PC-3 (cell line): Measurements from ENCODE around the gene SPRED3.
"Not testable (repeated sequence)": the region's sequence is repeated elsewhere in the genome, so short reads cannot be mapped to it uniquely, and the experiment has no call there.

ENCODE experiments used
- CTCF ChIP-seq: fragments of 300-600 bp; sonication (generic); conservative IDR thresholded peaks from 2 replicates; pipeline ENCODE4 v1.5.1; 2017; ENCODE audit warnings: antibody characterized with exemption, low read depth, mild to moderate bottlenecking, low read length
- EZH2 ChIP-seq: fragments of 300-600 bp; sonication (generic); IDR thresholded peaks from one replicate; pipeline ENCODE4 v1.6.1; 2017; ENCODE audit warnings: antibody characterized with exemption, mild to moderate bottlenecking, low read length; ENCODE audit not compliant: unreplicated experiment

GRCh38 chr19:38339011-38339410 is 49.5 kb upstream of the SPRED3 start:
- TF ChIP-seq CTCF, EZH2: not testable (repeated sequence)
